HG03457 (cell line): ENCODE data around the gene PDE8A.

Experiments used
- ATAC-seq: cut with Tn5 transposase; IDR thresholded peaks from one replicate; pipeline ENCODE4 v1.9.1; 2021; ENCODE audit warnings: moderate number of reproducible peaks; ENCODE audit not compliant: unreplicated experiment

PDE8A gene

GRCh38 chr15:85071061-85071460 lies 89.4 kb downstream of the PDE8A start:
- no peak for ATAC-seq

- no peak for ATAC-seq
Measured at GRCh38 chr15:85071504-85071903, 89.8 kb downstream of the PDE8A start.

DNA sequence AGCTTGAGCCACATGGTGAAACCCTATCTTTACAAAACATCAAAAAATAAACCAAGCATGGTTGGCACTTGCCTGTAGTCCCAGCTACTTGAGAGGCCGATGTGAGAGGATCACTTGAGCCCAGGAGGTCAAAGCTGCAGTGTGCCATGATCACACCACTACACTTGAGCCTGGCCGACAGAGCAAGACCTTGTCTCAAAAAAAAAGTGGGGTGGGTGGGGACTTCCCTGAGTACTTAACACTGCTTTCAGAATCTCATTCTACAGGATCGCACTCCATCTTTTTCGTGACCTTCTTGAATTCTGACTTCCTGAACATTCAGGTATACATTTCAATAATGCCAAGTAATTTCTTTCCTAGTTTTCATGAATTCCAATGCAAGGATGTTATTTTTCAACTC lies 91.3 kb downstream of the PDE8A start:
- ATAC-seq = no peak

GRCh38 chr15:85073556-85074194 lies 92.0 kb downstream of the PDE8A start:
- no peak for ATAC-seq

DNA sequence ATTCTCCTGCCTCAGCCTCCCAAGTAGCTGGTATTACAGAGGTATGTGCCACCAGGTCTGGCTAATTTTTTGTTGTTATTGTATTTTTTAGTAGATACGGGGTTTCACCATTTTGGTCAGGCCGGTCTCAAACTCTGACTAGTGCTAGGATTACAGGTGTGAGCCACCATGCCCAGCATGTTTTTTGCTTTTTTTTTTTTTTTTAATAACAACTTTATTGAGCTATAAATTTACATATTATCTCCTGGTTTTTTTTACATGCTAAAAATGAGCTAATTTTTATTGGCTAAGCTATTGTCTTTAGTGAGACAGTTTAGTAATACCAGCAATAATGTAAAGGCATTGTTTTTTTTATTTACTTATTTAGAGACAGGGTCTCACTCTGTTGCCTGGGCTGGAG lies 105.2 kb downstream of the PDE8A start:
- ATAC-seq = no peak

DNA sequence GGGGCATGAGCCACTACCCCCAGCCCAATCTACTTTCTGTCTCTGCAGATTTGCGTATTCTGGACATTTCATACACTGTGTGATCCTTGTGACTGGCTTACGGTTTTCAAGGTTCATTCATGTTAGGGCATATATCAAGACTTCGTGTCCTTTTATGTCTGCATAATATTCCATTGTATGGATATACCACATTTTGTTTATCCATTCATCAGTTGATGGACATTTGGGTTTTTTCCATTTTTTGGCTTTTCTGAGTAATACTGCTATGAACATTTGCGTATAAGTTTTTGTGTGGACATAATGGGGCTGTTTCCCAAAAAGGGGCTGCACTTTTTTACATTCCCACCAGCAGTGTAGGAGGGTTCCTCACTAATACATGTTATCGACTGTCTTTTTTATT lies 106.6 kb downstream of the PDE8A start:
- ATAC-seq = no peak

DNA sequence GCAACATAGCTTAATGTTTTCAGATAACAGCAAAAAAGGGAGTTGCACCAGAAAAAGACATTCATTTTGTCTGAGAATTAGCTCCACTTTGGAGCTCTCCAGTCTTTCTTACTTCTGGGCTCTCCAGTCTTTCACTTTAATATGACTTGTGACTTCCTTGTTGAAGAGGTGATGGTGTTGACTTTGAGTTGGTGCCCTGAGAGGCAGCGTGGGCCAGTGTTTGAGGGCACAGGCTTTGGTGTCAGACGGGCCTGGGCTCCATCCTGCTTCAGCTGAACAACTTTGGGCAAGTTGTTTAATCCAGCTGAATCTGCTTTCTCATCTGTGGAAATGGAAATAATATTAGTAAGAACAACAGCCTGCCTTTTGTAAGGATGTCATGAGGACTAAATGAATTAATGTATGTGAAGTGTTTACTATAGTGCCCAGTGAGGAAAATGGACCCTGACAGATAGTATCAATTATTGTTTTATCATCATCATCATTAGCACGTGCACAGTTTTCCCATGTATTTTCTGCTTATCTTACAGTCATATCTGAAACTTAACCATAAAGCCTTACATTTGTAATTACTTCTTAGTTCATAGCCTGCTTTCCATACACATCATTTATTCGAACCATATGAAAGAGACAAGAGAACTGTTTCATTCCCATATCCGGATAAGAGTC lies 108.4 kb downstream of the PDE8A start:
- no peak for ATAC-seq

DNA sequence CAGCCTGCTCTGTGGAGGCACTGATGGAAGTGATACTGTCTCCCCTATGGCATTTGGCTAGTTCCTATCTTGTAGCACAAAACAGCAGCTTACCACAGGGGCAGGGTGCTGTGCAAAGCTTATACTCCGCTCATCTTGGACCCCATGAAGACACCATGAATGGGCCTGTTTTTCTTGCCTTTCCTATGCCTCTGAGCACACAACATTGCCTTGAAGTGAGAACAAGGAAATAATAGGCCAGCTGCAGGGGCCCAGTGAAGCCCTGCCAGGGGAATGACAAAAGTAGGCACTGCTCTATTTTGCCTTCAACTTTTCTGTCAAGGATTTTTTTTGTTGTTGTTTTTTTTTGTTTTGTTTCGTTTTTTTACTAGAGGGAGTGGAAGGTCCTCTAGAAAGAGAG lies 110.3 kb downstream of the PDE8A start:
- no peak for ATAC-seq

DNA sequence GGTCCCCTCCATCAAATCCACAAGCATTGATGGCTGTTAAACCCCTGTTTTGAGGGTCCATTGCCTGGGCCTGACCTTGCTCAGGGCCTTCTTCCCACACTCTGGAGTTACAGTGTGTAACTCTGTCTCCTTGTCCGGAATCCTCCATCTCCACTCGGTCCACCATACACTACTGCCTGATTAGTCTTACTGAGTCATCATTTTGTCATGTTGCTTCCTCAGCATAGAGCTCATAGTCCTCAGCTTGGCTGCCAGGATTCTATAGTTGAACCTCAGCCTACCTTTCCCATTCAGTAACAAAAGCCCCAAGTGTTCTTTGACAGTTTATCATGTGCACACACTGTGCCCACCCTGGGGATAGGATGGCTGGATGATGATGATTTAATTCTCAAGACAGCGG lies 113.0 kb downstream of the PDE8A start:
- ATAC-seq = no peak

- ATAC-seq = no peak
Measured at GRCh38 chr15:85095566-85095965, 113.9 kb downstream of the PDE8A start.

DNA sequence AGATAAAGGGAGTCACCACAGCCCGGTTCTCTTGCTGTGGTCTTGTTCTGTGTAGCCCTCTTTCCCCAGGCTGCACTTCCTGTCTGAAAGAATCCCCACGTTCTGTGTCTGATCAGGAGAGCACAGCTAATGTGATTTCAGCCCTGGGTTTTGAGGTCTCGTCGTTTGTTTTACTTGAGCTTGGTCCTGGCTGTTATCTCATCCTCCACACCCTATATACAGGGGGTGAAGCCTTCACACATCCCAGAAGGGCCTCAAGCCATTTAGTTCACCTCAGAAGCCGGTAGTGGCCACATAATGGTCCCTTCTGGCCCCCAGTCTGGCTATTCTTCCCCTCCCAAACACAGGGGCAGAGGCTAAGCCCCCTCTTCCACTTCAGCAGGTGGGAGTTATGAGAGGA lies 115.6 kb downstream of the PDE8A start:
- no peak for ATAC-seq

DNA sequence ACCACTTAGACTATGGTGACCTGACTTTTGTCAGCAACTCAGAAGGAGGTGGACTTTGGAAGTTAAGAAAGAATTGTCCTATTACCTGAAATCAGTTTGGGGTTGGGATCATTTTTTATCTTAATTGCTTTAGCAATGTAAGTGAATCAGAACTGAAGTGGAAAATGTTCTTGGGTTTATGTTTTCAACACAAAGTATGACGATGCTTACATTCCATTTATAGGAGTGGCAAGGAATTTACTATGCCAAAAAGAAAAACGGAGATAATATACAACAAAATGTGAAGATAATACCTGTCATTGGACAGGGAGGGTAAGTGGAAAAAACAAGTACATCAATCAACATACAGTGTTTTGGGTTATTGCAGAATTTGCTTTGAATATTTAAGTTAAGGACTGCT lies 116.1 kb downstream of the PDE8A start:
- ATAC-seq = no peak

- no peak for ATAC-seq
Measured at GRCh38 chr15:85099195-85099803, 117.6 kb downstream of the PDE8A start.

- no peak for ATAC-seq
Measured at GRCh38 chr15:85100186-85100937, 118.7 kb downstream of the PDE8A start.

- ATAC-seq = no peak
Measured at GRCh38 chr15:85104584-85104983, 122.9 kb downstream of the PDE8A start.

- no peak for ATAC-seq
Measured at GRCh38 chr15:85108136-85108535, 126.5 kb downstream of the PDE8A start.

- no peak for ATAC-seq
Measured at GRCh38 chr15:85109333-85109732, 127.7 kb downstream of the PDE8A start.

DNA sequence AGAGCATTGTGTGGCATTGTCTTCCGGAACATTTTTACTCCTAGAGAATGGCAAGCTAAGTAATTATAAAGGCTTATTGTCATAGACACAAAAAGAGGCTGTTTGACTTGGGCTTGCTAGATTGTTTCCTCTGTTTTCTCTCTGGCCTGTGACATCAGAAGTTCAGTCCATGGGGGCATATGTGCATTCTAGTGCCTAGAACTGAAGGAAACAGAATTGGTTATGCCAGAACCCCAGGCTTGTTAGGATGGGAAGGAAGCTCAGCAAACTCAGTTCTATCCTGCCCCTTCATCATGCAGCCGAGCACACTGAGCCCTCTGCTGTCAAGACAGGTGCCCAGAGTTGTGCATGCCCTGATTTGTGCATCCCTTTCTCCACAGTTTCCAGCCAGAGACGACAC lies 131.3 kb downstream of the PDE8A start:
- ATAC-seq = no peak

DNA sequence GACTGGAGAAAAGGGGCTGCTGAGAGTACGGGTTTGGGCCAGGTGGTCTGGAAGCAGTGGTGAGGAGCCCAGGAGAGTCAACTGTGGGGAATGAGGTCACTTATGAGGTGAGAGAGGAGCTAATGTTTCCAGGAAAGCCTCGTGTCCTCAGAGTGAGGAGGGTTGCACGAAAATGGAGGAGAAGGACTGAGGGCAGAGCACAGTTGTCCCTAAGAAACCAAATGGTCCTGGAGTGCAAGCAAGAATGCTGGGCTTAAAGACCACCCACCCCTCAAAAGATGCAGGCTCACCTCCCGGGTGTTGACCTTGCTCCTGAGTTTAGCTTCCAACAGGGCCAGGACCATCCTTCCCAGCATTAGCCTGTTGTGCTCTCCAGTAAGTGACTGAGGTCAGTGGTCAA lies 133.2 kb downstream of the PDE8A start:
- ATAC-seq = no peak

GRCh38 chr15:85116066-85116465 lies 134.4 kb downstream of the PDE8A start:
- ATAC-seq = no peak

DNA sequence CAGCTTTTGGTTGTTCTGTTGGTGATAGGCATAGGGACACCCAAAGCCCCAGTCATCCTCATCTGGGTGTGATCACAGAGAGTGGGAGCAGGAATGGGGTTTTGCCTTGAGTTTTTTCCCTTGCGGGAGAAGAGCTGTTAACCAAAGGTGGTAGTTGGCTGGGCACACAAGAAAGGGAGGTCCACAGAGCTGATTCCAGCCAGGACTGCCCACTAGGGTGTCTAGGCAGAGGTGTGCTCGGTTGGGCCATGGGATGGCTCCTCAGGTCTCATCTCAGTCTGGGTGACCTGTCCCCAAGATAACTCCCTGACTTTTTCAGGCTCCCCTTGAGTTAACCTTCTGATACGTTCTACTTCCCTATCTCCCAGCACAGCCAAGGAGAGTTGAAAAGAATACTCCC lies 134.8 kb downstream of the PDE8A start:
- no peak for ATAC-seq
